Activated CD8-positive, alpha-beta T cell treated with anti-CD3 and anti-CD28 coated beads for 36 hours (primary cell): ENCODE data around the gene BUB3. TPM values are rescaled to one million over a fixed set of nuclear protein-coding genes. Genes with fewer than 3 reads are reported as not detected.
A peak's percentile ranks its signal among the peaks of the same experiment; 100 is the strongest.

Experiments
- ATAC-seq: fragments of 200-7000 bp; cut with Tn5 transposase; one replicate; pipeline ENCODE4 v1.10.0; 2021; ENCODE audit warnings: mild to moderate bottlenecking, moderate library complexity
- CTCF ChIA-PET: fragments of 350-600 bp; sonication (Branson Sonifier 250); formaldehyde crosslinking; loops from one replicate; lab custom pipeline; 2021; ENCODE audit warnings: antibody characterized with exemption; lab: Charles Lee
- POLR2A ChIA-PET: fragments of 350-600 bp; sonication (Branson Sonifier 250); formaldehyde crosslinking; loops from one replicate; lab custom pipeline; 2021; ENCODE audit warnings: antibody characterized with exemption; lab: Charles Lee
- DNase-seq: peaks from one replicate; pipeline ENCODE4 v3.0.0-alpha.2; 2020
- H3K27ac Mint-ChIP-seq: one replicate; pipeline ENCODE4 v1.8.0; 2021; ENCODE audit warnings: mild to moderate bottlenecking, mixed read lengths
- H3K27me3 Mint-ChIP-seq: one replicate; pipeline ENCODE4 v1.8.0; 2021; ENCODE audit warnings: mixed read lengths
- H3K36me3 Mint-ChIP-seq: one replicate; pipeline ENCODE4 v1.8.0; 2021; ENCODE audit warnings: low read depth, mixed read lengths
- H3K4me1 Mint-ChIP-seq: one replicate; pipeline ENCODE4 v1.8.0; 2021; ENCODE audit warnings: low read depth, mixed read lengths
- H3K4me3 Mint-ChIP-seq: one replicate; pipeline ENCODE4 v1.8.0; 2021; ENCODE audit warnings: mild to moderate bottlenecking, moderate library complexity, mixed read lengths
- H3K9me3 Mint-ChIP-seq: one replicate; pipeline ENCODE4 v1.8.0; 2021; ENCODE audit warnings: mixed read lengths
- intact Hi-C: fragments of 100-400 bp; cut with micrococcal nuclease; formaldehyde crosslinking; loops from one replicate; pipeline ENCODE4 v1.10.0; 2022
- total RNA-seq, 2 experiments: library from RNA; stranded (reverse); gene quantifications; one replicate each; pipeline ENCODE4 v1.2.3, GENCODE V29; 2021
- TF ChIP-seq, protein P1 (sequence below): fragments of 200-600 bp; IDR thresholded peaks from one replicate; pipeline ENCODE4 v1.8.0; 2022; ENCODE audit warnings: antibody characterized with exemption, mild to moderate bottlenecking

The BUB3 gene
- total RNA-seq, 2 experiments from 2014 or later = 256 to 273 TPM

DNA sequence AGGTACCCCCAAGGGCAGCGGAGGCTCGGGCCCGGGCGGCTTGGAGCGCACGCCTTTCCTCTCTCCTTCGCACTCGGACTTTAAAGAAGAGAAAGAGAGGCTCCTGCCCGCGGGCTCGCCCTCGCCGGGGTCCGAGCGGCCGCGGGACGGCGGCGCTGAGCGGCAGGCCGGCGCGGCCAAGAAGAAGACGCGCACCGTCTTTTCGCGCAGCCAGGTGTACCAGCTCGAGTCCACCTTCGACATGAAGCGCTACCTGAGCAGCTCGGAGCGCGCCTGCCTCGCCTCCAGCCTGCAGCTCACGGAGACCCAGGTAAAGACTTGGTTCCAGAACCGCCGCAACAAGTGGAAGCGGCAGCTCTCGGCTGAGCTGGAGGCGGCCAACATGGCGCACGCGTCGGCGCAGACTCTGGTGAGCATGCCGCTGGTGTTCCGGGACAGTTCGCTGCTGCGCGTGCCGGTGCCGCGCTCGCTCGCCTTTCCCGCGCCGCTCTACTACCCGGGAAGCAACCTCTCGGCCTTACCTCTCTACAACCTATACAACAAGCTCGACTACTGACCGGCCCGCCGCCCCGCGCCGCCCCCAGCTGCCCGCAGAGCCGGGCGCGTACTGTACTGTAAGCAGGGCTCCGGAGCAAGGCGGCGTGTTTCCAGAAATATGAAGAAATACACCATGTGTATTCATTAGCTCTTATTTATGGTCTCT lies 4.5 kb upstream of the BUB3 start:
- peaks cover 56% of the 10 kb centered on the region for H3K4me1 Mint-ChIP-seq
- CTCF ChIA-PET = interaction anchor here (2.1 to 5.6 kb wide), 3 partner anchors 9 to 16 kb away, joined by 5 to 24 read pairs (median 13); no protein-coding TSS in a partner anchor
- no peaks in the 10 kb centered on the region for H3K9me3 Mint-ChIP-seq
- TF ChIP-seq, protein P1, sequence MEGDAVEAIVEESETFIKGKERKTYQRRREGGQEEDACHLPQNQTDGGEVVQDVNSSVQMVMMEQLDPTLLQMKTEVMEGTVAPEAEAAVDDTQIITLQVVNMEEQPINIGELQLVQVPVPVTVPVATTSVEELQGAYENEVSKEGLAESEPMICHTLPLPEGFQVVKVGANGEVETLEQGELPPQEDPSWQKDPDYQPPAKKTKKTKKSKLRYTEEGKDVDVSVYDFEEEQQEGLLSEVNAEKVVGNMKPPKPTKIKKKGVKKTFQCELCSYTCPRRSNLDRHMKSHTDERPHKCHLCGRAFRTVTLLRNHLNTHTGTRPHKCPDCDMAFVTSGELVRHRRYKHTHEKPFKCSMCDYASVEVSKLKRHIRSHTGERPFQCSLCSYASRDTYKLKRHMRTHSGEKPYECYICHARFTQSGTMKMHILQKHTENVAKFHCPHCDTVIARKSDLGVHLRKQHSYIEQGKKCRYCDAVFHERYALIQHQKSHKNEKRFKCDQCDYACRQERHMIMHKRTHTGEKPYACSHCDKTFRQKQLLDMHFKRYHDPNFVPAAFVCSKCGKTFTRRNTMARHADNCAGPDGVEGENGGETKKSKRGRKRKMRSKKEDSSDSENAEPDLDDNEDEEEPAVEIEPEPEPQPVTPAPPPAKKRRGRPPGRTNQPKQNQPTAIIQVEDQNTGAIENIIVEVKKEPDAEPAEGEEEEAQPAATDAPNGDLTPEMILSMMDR = no peak
- POLR2A ChIA-PET = interaction anchor here (0.9 to 2.2 kb wide), 5 partner anchors 10 to 142 kb away, joined by 3 to 9 read pairs (median 4); no protein-coding TSS in a partner anchor
- DNase-seq = peak; percentile 62
- peaks cover 3% of the 10 kb centered on the region for H3K36me3 Mint-ChIP-seq
- H3K4me3 Mint-ChIP-seq = peak overlapping the region; percentile 66
- no peak overlapping the region for H3K27ac Mint-ChIP-seq
- intact Hi-C loops = loop anchor here (2.0 to 10.0 kb wide), 2 partner anchors 15 to 775 kb away; partner anchors contain the start of genes HMX3 and PLEKHA1
- ATAC-seq = no peak
- H3K27me3 Mint-ChIP-seq = peaks cover 47% of the 10 kb centered on the region

DNA sequence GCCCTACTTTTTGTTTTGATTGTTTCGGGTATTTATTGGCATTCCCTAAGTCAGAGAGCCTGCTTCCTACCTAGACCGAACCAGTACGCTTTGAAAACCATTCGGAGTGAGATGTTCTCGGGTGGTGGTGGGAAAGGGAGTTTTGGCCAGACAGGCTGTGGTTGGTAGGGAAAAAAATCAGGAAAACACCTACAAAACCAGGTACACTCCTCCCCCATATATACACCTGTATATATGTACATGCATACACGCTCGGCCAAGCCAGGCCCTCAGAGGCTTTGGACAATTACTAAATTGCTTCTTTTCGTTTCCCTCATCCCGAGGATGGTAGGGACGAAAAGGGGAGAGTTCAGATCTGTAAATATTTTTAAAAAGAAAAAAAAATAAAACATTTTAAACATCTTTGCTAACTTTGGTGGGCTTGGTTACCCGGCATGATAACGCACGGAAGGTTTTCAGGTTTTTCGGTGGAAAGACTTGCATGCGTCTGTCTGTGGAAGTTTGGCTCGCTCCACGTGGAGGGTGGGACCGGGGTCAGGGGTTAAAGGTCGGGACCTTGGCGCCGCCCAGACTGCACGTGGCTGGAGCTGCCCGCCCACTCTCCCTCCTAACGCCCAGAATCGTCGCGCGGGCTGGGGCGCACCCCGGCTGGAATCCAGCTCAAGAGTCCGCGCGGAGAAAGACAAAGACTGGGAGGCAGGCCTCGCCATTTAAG lies 3.8 kb upstream of the BUB3 start:
- TF ChIP-seq, protein P1 = no peak

DNA sequence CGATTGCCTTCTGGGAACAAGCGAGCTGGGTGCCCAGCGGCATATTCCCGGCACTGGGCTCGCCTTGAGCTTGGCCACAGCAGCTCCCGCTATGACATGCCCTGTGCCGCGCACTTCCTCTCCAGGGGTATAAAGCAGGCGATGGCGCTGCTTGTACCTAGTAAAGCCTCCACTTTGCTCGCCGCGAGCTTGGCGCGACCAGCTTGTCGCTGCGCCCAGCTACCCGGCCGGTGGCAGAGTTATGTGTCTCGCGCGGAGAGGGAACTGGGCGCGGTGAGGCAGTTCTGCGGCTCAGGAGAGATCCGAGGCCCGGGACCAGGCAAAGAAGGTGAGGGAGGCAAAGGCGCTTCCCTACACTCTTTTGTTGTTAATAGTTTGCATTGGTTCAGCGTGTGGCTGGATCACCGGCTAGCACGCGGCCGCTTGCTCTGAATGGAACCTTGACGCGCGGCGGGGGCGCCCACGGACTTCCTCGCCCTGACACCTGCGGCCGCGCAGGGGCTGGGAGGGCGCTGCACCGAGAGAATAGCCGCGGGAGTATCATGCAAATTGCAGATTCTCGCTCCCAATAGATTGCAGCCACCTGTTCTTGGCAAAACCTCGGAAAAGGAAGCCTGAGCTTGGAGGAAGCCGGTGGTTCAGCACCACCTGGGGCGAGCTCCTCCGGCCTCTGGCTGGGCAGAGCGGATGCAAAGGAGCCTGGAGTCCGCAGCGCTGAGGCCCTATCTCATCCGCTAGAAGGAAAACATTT lies 3.0 kb upstream of the BUB3 start:
- POLR2A ChIA-PET = interaction anchor here (0.7 to 2.2 kb wide), 5 partner anchors 11 to 19 kb away, joined by 3 to 9 read pairs (median 6); no protein-coding TSS in a partner anchor
- intact Hi-C loops = loop anchor here (2.0 to 10.0 kb wide), 2 partner anchors 16 to 776 kb away; partner anchors contain the start of genes HMX3 and PLEKHA1
- H3K27ac Mint-ChIP-seq = no peak overlapping the region
- peaks cover 33% of the 10 kb centered on the region for H3K27me3 Mint-ChIP-seq
- peaks cover 17% of the 10 kb centered on the region for H3K36me3 Mint-ChIP-seq
- CTCF ChIA-PET = interaction anchor here (1.8 to 5.6 kb wide), 4 partner anchors 7 to 18 kb away, joined by 5 to 24 read pairs (median 9); no protein-coding TSS in a partner anchor
- no peak for ATAC-seq
- H3K4me3 Mint-ChIP-seq = peak overlapping the region; percentile 66
- peaks cover under 1% of the 10 kb centered on the region for H3K9me3 Mint-ChIP-seq
- peak; percentile 62 for DNase-seq
- TF ChIP-seq, protein P1 = no peak
- H3K4me1 Mint-ChIP-seq = peaks cover 48% of the 10 kb centered on the region

More for the DNA sequence above, 3.8 kb upstream of the BUB3 start:
- no peaks in the 10 kb centered on the region for H3K9me3 Mint-ChIP-seq
- peaks cover 40% of the 10 kb centered on the region for H3K27me3 Mint-ChIP-seq
- H3K36me3 Mint-ChIP-seq = peaks cover 10% of the 10 kb centered on the region
- no peak overlapping the region for H3K27ac Mint-ChIP-seq
- no peak for ATAC-seq
- intact Hi-C loops = loop anchor here (2.0 to 10.0 kb wide), 2 partner anchors 16 to 776 kb away; partner anchors contain the start of genes HMX3 and PLEKHA1
- DNase-seq = peak; percentile 40
- H3K4me1 Mint-ChIP-seq = peaks cover 50% of the 10 kb centered on the region
- peak overlapping the region; percentile 66 for H3K4me3 Mint-ChIP-seq
- CTCF ChIA-PET = interaction anchor here (2.1 to 5.6 kb wide), 3 partner anchors 8 to 17 kb away, joined by 5 to 24 read pairs (median 13); no protein-coding TSS in a partner anchor
- POLR2A ChIA-PET = interaction anchor here (0.9 to 2.2 kb wide), 5 partner anchors 10 to 141 kb away, joined by 3 to 9 read pairs (median 6); no protein-coding TSS in a partner anchor

DNA sequence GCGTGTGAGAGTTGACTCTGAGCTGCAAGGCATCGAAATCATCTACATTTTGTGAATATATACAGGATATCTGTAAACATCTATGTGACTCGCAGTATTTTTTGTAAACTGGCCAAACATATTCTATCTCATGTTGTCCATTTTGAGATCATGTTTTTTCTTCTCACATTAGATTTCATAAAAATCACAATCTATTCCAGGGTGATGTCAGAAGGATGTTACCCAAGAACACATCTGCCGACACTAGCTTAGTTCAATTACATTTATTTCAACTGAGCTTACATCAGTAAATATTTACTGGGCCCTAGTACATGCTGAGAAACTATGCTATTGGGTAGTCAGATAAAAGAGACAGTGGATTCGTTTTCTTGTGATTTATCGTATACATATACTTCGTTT lies 2.5 kb upstream of the BUB3 start:
- H3K4me3 Mint-ChIP-seq = peak overlapping the region; percentile 66
- ATAC-seq (no peak), DNase-seq (no peak)
- TF ChIP-seq, protein P1 = no peak
- intact Hi-C loops = loop anchor here (2.0 to 10.0 kb wide), 2 partner anchors 17 to 777 kb away; partner anchors contain the start of genes HMX3 and PLEKHA1
- POLR2A ChIA-PET = interaction anchor here (0.7 to 1.0 kb wide), 2 partner anchors 13 to 20 kb away, joined by 3 to 4 read pairs; no protein-coding TSS in a partner anchor
- peaks cover 50% of the 10 kb centered on the region for H3K4me1 Mint-ChIP-seq
- H3K27ac Mint-ChIP-seq = no peak overlapping the region
- H3K27me3 Mint-ChIP-seq = peaks cover 29% of the 10 kb centered on the region
- peaks cover 23% of the 10 kb centered on the region for H3K36me3 Mint-ChIP-seq
- H3K9me3 Mint-ChIP-seq = peaks cover 1% of the 10 kb centered on the region
- CTCF ChIA-PET = interaction anchor here (1.8 to 5.6 kb wide), 2 partner anchors 12 to 18 kb away, joined by 5 to 24 read pairs; no protein-coding TSS in a partner anchor
